Caki2 (cell line): ENCODE measurements around the gene SLC29A2. TPM values are rescaled to one million over a fixed set of nuclear protein-coding genes. Genes with fewer than 3 reads are reported as not detected.

ENCODE experiments used
- DNase-seq: peaks from one replicate; pipeline ENCODE4 v3.0.0-alpha.2; 2015; ENCODE audit warnings: low read depth
- in situ Hi-C: cut with HindIII; loops from 2 replicates; pipeline ENCODE4 v1.10.0; 2016; ENCODE audit warnings: low sequenced_read_pairs, low pct_unique_long_range_greater_than_20kb, mixed read lengths
- total RNA-seq: library from RNA; depleted of rRNA; stranded (reverse); fragments of >200 nt; shearing (Covaris generic); gene quantifications from 2 replicates; pipeline ENCODE4 v1.2.3, GENCODE V29; 2014; ENCODE audit warnings: low replicate concordance

Gene SLC29A2
- total RNA-seq, 1 experiment from 2014 or later, result not detected

GRCh38 chr11:66338276-66339161 is 33.0 kb downstream of the SLC29A2 start:
- no peak for DNase-seq
- in situ Hi-C loops, result no loop called here

GRCh38 chr11:66337103-66337899 is 34.3 kb downstream of the SLC29A2 start:
- DNase-seq, result no peak
- in situ Hi-C loops, result no loop called here

GRCh38 chr11:66336234-66337102 is 35.1 kb downstream of the SLC29A2 start, which contains the start of gene RIN1:
TSS of gene RIN1 (minus strand) at chr11:66336434. CDS start at chr11:66336402, 32 bp downstream.
- DNase-seq, result peak; percentile 97
- in situ Hi-C loops, result no loop called here

DNA sequence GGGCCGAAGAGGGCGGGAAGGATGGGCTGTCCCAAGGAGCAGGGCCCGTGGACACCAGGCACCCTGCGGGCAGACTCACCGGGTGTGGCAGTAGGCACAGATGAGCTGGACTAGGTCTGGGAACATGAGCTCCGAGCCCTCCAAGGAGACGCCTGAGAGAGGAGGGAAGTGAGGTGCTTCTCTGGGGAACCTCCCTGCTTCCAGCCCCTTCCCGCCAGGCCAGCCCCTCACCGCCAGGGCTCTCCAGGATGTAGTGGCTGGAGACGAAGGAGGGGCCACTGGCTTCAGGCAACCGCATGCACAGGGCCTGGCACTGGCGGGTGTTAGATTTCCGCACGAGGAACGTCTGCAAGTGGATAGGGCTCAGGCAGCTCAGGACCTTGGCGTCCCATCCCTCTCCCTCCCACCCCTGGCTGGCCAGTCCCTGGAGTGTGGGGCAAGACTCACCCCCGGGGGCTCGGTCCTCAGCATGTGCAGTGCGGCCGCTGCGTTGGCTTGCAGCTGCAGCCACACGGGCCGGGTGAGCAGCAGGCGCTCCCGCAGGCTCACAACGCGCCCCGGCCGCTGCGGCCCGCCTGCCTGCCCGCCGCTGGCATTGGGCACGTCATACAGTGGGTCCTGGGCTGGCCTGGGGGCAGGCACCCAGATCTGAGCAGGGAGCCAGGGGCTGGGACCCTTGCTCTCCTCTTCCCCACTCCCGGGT is 35.9 kb downstream of the SLC29A2 start:
- peak; percentile 44 for DNase-seq
- in situ Hi-C loops, result no loop called here

DNA sequence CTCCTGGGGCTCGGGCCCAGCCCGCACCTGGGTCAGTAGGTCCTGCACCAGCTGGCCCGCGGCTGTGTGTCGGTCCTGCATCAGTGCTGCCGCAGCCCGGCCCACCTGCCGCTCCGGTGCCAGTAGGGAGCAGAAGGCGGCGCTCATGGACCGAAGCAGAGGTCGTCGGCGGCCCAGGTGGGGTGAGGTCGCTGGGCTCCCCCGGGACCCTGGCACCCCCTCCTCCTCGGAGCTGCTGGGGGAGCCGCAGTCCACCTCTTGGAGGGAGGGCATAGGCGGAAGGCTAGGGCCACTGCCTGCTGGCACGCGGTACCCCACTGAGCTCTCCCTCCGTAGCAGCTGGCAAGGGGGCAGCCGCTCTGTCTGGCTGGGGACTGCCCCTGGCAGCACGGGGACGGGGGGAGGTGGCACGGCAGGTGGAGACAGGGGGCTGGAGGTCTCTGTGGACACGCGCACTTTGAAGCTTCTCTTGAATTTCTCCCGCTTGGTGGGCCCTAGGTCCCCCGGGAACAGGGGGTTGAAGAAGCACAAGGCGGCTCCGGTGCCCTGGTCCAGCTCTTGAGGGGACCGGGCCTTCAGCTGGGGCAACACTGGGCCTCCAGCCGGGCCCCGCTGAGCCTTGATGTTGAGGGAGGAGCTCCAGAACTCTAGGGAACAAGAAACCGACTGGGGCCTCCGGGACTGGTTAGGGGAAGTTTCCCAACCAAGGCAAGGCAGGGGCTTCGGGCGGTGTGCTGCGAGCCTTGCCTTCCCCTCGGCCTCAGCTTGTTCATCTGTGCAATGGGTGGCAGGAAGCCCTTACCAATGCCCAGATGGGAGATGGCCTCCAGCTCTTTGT is 36.7 kb downstream of the SLC29A2 start:
- in situ Hi-C loops, result no loop called here
- no peak for DNase-seq

DNA sequence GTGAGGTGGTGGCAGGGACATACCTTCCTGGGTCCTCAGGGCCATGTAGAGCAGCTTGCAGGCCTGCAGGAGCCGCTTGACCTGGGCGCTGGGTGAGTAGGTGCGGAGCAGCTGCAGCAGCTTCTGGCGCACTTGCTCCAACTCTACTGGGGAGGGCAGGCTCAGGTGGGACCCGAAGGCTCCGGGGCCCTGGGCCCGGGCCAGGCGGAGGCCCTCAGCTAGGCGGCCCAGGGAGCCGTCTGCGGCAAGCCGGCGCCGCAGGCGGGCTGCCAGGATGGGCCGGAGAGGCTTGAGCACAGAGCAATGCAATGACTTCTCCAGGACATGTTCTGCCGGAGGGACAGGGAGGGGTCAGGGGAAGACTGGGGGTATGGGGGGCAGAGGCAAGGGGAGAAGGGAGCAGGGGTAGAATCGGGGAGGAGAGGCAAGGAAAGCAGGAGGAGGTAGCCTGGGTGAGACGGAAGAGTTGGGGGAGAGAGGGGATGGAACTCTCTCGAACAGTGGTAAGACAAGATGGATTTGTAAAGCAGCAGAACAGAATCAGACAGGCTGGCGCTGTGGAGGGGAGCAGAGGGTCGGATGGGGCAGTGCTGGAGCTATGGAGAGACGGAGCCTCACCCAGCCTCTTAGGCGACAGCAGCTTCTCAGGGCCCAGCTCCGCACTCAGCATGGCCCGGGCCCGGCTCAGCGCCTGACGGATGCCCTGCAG is 37.5 kb downstream of the SLC29A2 start:
- in situ Hi-C loops, result no loop called here
- no peak for DNase-seq

DNA sequence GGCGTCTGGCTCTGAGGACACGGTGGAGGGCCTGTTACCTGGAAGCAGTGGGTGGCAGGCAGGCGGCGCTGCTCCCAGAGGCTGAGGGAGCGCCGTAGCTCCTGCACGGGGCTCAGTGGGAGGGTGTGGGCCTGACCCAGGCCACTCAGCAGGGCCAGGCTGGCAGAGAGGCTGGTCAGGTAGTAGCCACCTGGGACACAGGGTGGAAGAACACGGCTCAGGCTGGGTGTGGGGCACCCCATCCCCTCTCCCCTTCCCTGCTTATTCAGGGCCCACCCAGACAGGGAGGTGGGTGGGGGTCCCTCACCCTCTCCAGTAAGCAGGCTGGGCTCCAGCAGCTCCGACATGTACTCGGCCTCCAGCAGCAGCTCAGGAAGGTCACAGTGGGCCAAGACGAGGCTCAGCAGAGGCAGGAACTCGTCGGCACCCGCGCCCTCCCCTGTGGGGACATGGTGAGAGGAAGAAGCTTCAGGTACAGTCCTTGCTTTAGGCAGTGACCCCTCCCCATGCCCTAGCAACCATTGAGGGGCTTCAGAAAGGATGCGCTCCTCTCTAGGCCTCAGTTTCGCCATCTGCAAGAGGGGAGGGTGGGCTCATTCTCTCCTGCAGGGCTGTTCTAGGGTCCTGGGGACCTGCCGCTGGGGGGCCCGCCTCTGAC is 38.2 kb downstream of the SLC29A2 start:
- no peak for DNase-seq
- in situ Hi-C loops, result no loop called here

- DNase-seq, result no peak
- in situ Hi-C loops, result no loop called here
Measured at GRCh38 chr11:66332371-66333219, 39.0 kb downstream of the SLC29A2 start.

GRCh38 chr11:66331542-66332370 is 39.8 kb downstream of the SLC29A2 start:
- in situ Hi-C loops, result no loop called here
- DNase-seq, result no peak

GRCh38 chr11:66330931-66331330 is 40.6 kb downstream of the SLC29A2 start:
- no peak for DNase-seq
- in situ Hi-C loops, result no loop called here

DNA sequence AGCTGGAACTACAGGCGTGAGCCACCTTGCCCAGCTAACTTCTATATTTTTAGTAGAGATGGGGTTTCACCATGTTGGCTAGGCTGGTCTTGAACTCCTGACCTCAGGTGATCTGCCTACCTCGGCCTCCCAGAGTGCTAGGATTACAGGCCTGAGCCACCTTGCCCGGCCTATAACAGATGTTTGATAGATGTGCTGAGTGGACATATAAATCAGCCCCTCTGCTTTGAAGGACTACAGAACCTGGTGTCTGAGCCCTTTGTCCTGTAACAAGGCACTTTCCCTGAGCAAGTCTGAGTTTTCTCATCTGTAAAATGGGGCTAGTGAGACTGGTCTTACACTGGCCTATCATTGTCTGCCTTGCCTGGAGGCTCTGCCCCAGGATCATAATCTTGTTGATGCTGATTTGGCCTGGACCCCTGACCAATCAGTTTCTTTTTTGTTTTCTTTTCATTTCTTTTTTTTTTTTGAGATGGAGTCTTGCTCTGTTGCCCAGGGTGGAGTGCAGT is 42.3 kb downstream of the SLC29A2 start:
- in situ Hi-C loops, result no loop called here
- DNase-seq, result no peak

DNA sequence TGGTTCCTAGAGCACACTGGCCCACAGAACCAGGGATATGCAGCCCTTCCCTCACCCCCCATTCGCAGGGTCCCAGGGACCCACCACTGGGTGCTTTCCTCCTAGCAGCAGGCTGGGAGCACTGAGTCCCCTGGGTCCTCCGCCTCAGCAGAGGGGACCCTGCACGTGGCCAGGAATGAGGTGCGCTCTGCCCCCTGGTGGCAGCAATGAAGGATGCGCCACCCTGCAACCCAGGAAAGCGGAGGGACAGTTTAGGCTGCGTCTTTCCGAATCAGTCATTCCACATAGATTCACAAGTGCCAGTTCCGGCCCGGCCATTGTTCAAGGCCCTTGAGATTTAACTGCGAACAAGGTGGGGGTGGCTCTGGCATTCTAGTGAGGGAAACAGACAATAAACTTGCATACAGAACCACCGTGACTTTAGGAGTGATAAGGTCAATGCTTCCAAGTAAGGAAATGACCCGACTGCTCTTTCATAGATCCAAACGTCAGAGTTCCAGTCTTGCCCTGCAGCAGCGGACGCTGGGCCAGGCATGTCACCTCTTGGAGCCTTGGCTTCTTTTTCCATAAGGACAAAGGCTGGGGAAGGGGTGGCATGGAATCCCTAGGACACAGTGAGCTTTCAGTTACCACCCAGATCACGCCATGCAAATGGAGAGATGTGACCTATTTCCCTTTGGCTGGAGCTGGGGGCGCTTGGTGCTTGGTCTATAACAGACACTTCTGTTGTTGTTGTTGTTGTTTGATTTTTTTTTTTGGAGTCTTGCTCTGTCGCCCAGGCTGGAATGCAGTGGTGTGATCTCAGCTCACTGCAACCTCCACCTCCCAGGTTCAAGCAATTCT is 43.0 kb downstream of the SLC29A2 start:
- in situ Hi-C loops, result no loop called here
- peak; percentile 66 for DNase-seq

DNA sequence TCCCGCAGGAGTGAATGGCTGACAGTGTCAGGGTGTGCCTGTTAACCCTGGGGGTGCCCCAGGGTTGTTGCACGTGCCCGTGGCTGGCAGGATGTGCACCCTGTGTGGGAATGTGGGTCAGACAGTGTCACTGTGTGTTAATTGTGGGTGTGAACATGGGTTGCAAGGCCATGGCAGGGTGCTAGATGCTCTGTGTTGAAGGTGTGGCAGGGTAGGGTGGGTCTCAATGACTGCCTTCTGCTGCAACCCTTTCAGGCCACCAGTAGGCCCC is 43.6 kb downstream of the SLC29A2 start:
- in situ Hi-C loops, result no loop called here
- DNase-seq, result no peak
